B cell (primary cell): ENCODE measurements around the gene SUMO3. TPM values are rescaled to one million over a fixed set of nuclear protein-coding genes. Genes with fewer than 3 reads are reported as not detected.

ENCODE experiments used
- ATAC-seq: fragments of 200-7000 bp; cut with Tn5 transposase; one replicate; pipeline ENCODE4 v1.10.0; 2021; ENCODE audit warnings: low read depth, mild to moderate bottlenecking, moderate number of reproducible peaks, moderate library complexity
- CTCF ChIA-PET: fragments of 350-600 bp; sonication (Branson Sonifier 250); formaldehyde crosslinking; loops from one replicate; lab custom pipeline; 2021; ENCODE audit warnings: antibody characterized with exemption, inconsistent platforms; lab: Charles Lee
- POLR2A ChIA-PET: fragments of 350-600 bp; sonication (Branson Sonifier 250); formaldehyde crosslinking; loops from one replicate; lab custom pipeline; 2021; ENCODE audit warnings: antibody characterized with exemption; lab: Charles Lee
- DNase-seq: peaks from one replicate; pipeline ENCODE4 v3.0.0; 2013
- H2AFZ ChIP-seq: 2 replicates; pipeline ENCODE4 v1.6.1; 2012; ENCODE audit warnings: mild to moderate bottlenecking, low read depth, low read length; ENCODE audit not compliant: insufficient read depth, poor library complexity, severe bottlenecking
- H3K27ac ChIP-seq, 2 donors: 1 replicate in 1 of 2; 2 replicates in 1 of 2; pipeline ENCODE4 v1.5.1; 2012 to 2013; ENCODE audit warnings: low read length in 2 of 2, mild to moderate bottlenecking in 2 of 2, moderate library complexity in 1 of 2
- H3K27me3 ChIP-seq, 4 experiments: fragments of 200-600 bp in 1 of 4; sonication (generic) in 1 of 4; replicated peaks in 1 of 4; 1 replicate in 2 of 4; 2 replicates in 2 of 4; pipeline versions ENCODE4 v1.6.1 to v1.7.0; 2013 to 2016; ENCODE audit warnings: low read length in 3 of 4, mild to moderate bottlenecking in 2 of 4, mixed read lengths in 1 of 4, moderate library complexity in 1 of 4; ENCODE audit not compliant: insufficient read depth in 4 of 4, control insufficient read depth in 3 of 4; ENCODE audit errors: control extremely low read depth in 1 of 4
- H3K36me3 ChIP-seq, 2 experiments: replicated peaks in 1 of 2; 1 replicate in 1 of 2; 2 replicates in 1 of 2; pipeline versions ENCODE4 v1.6.1 to v1.7.1; 2013; ENCODE audit warnings: low read length in 1 of 2; ENCODE audit not compliant: insufficient read depth in 2 of 2, control insufficient read depth in 1 of 2; ENCODE audit errors: control extremely low read depth in 1 of 2, extremely low read depth in 1 of 2
- H3K4me1 ChIP-seq, 2 donors: fragments of 200-600 bp in 1 of 2; sonication (generic) in 1 of 2; 1 replicate in 1 of 2; 2 replicates in 1 of 2; pipeline versions ENCODE4 v1.5.1 to v1.6.1; 2013 to 2017; ENCODE audit warnings: low read length in 2 of 2; ENCODE audit not compliant: control insufficient read depth in 2 of 2, insufficient read depth in 2 of 2
- H3K4me2 ChIP-seq: replicated peaks from 2 replicates; pipeline ENCODE3; 2012; ENCODE audit warnings: mild to moderate bottlenecking, low read depth, low read length; ENCODE audit not compliant: poor library complexity, severe bottlenecking
- H3K4me3 ChIP-seq, 5 experiments: fragments of 200-600 bp in 1 of 5; sonication (generic) in 1 of 5; 1 replicate in 3 of 5; 2 replicates in 2 of 5; pipeline versions ENCODE4 v1.5.1 to v1.7.0; 2011 to 2016; ENCODE audit warnings: low read length in 4 of 5, mild to moderate bottlenecking in 4 of 5, low read depth in 2 of 5, control low read depth in 1 of 5, moderate library complexity in 1 of 5; ENCODE audit not compliant: insufficient read depth in 1 of 5; ENCODE audit errors: control extremely low read depth in 1 of 5, extremely low read depth in 1 of 5
- H3K79me2 ChIP-seq: fragments of 200-600 bp; sonication (generic); one replicate; pipeline ENCODE4 v1.6.0; 2016; ENCODE audit warnings: low read length; ENCODE audit not compliant: control insufficient read depth, insufficient read depth
- H3K9ac ChIP-seq: fragments of 200-600 bp; sonication (generic); 2 replicates; pipeline ENCODE4 v1.6.1; 2017; ENCODE audit warnings: mild to moderate bottlenecking, low read length, moderate library complexity
- H3K9me3 ChIP-seq, 3 donors: one replicate each; pipeline versions ENCODE4 v1.6.1 to v1.7.1; 2013; ENCODE audit warnings: low read length in 2 of 3; ENCODE audit not compliant: control insufficient read depth in 2 of 3, insufficient read depth in 1 of 3; ENCODE audit errors: control extremely low read depth in 1 of 3
- H4K20me1 ChIP-seq: 2 replicates; pipeline ENCODE4 v1.6.0; 2012; ENCODE audit warnings: mild to moderate bottlenecking, low read length; ENCODE audit not compliant: insufficient read depth, control insufficient read depth, poor library complexity, severe bottlenecking
- H3K27ac Mint-ChIP-seq: one replicate; pipeline ENCODE4 v1.8.0; 2021; ENCODE audit warnings: mixed read lengths
- H3K27me3 Mint-ChIP-seq: one replicate; pipeline ENCODE4 v1.8.0; 2021; ENCODE audit warnings: mixed read lengths
- H3K4me1 Mint-ChIP-seq: one replicate; pipeline ENCODE4 v1.8.0; 2021; ENCODE audit warnings: mixed read lengths
- H3K4me3 Mint-ChIP-seq: one replicate; pipeline ENCODE4 v1.8.0; 2021; ENCODE audit warnings: mixed read lengths
- H3K9me3 Mint-ChIP-seq: one replicate; pipeline ENCODE4 v1.8.0; 2022; ENCODE audit warnings: mixed read lengths; ENCODE audit not compliant: insufficient read depth
- EZH2 ChIP-seq: IDR thresholded peaks from 2 replicates; pipeline ENCODE4 v1.6.1; 2012; ENCODE audit warnings: borderline replicate concordance, low read depth, mild to moderate bottlenecking, moderate library complexity, low read length; ENCODE audit not compliant: insufficient read depth, poor library complexity, severe bottlenecking
- WGBS: methylation state at CpG from one replicate; pipeline ENCODE4 v1.1.5; 2013; ENCODE audit warnings: missing lambda C conversion rate; ENCODE audit not compliant: insufficient coverage; 5-methylcytosine and 5-hydroxymethylcytosine counted together
- intact Hi-C: fragments of 100-400 bp; cut with micrococcal nuclease; formaldehyde crosslinking; loops from one replicate; pipeline ENCODE4 v1.10.0; 2022
- polyA plus RNA-seq: library from polyadenylated mRNA; depleted of rRNA; stranded (reverse); fragments of >200 nt; gene quantifications from 2 replicates; pipeline ENCODE4 v1.2.3, GENCODE V29; 2012
- total RNA-seq, 2 donors: library from RNA; stranded (reverse); fragments of 120-200 nt in 1 of 2; gene quantifications; 1 replicate in 1 of 2; 2 replicates in 1 of 2; pipeline versions ENCODE4 v1.2.3 to v1.2.4, GENCODE V29; 2013 to 2022
- TF ChIP-seq, protein P1 (sequence below): fragments of 200-600 bp; IDR thresholded peaks from one replicate; pipeline ENCODE4 v1.8.0; 2022; ENCODE audit warnings: antibody characterized with exemption, mild to moderate bottlenecking

SUMO3 gene
- total and polyA plus RNA-seq, 2 donors (not counting 1 experiment from before 2014, with no cell fraction given): 37.6 to 44.8 TPM

DNA sequence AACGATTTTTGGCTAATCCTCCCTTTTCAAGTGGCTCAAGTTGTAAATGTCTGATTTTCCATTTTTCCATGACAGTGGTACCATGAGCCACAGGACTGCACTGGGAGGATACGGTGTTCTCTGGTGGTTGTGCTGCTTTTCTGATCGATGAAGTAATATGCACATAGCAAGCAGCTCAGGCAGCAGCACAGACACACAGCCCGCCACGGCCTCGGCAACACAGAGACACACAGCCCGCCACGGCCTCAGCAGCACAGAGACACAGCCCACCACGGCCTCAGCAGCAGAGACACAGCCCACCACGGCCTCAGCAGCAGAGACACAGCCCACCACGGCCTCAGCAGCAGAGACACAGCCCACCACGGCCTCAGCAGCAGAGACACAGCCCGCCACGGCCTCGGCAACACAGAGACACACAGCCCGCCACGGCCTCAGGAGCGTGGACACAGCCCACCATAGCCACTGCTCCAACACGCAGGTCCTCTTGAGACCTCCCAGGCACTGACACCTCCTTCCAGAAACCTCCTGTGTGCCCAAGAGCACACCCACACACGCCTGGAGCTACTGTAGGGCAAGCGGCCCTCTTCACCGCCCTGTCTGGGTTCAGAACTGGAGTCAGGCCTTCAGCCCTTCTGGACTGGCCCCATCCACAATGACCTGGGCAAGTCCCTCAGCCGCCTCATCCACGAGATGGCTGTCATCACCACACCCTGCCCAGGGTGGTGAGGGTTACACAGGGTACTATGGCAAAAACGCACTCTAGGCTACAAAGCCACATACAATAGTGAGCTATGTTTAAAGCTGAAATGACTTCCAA lies 45.2 kb upstream of the SUMO3 start:
- Histone ChIP-seq H3K4me1 (peaks cover 30 to 31% of the 10 kb centered on the region in 2 donors), H3K27me3 (no peaks in the 10 kb centered on the region), H3K4me2 (no peak overlapping the region), H3K27ac (no peak overlapping the region), H3K4me3 (no peak overlapping the region), H4K20me1 (peaks cover 98% of the 10 kb centered on the region), H3K79me2 (peaks cover 93% of the 10 kb centered on the region), H3K9ac (no peak overlapping the region), H3K9me3 (no peaks in the 10 kb centered on the region), H2AFZ (no peak overlapping the region), H3K36me3 (peaks cover 0 to 48% of the 10 kb centered on the region in 2 experiments)
- no peak for ATAC-seq
- intact Hi-C loops: no loop called here
- Mint-ChIP-seq H3K27ac (no peak overlapping the region), H3K27me3 (no peaks in the 10 kb centered on the region), H3K9me3 (no peaks in the 10 kb centered on the region), H3K4me3 (no peak overlapping the region), H3K4me1 (peaks cover 39% of the 10 kb centered on the region)
- no peak for DNase-seq
- TF ChIP-seq EZH2: no peak
- TF ChIP-seq, protein P1, sequence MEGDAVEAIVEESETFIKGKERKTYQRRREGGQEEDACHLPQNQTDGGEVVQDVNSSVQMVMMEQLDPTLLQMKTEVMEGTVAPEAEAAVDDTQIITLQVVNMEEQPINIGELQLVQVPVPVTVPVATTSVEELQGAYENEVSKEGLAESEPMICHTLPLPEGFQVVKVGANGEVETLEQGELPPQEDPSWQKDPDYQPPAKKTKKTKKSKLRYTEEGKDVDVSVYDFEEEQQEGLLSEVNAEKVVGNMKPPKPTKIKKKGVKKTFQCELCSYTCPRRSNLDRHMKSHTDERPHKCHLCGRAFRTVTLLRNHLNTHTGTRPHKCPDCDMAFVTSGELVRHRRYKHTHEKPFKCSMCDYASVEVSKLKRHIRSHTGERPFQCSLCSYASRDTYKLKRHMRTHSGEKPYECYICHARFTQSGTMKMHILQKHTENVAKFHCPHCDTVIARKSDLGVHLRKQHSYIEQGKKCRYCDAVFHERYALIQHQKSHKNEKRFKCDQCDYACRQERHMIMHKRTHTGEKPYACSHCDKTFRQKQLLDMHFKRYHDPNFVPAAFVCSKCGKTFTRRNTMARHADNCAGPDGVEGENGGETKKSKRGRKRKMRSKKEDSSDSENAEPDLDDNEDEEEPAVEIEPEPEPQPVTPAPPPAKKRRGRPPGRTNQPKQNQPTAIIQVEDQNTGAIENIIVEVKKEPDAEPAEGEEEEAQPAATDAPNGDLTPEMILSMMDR: no peak
- ChIA-PET POLR2A (interaction anchor here (0.8 kb wide), 1 partner anchor 904 kb away, joined by 6 read pairs; no protein-coding TSS in a partner anchor), CTCF (no interaction called here)
- 99% methylated on average over 24 of the region's 25 CpGs for WGBS

DNA sequence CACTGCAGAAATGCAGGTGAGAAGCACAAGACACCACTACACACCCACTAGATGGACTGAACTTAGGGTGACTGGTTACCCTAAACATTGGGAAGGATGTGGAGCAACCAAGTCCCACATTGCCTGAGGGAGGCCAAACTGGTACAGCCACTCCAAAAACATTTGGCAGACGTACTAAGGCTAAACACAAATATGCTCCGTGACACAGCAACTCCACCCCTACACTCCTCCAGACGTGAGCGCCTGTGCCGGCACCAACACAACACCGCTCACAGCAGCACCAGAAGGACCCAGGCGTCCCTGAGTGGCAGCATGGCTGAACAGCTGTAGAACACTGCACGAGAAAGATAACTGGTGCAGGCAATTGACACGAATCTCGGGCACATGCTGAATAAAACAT lies 40.9 kb upstream of the SUMO3 start:
- no peak overlapping the region for H3K9ac ChIP-seq
- no peaks in the 10 kb centered on the region for H3K27me3 ChIP-seq
- no peak for DNase-seq
- WGBS: 97% methylated on average over 10 of the region's 10 CpGs
- no peak overlapping the region for H2AFZ ChIP-seq
- no peak overlapping the region for H3K4me3 ChIP-seq
- no peak overlapping the region for H3K4me3 Mint-ChIP-seq
- H3K27ac Mint-ChIP-seq: no peak overlapping the region
- ATAC-seq: no peak
- H3K9me3 Mint-ChIP-seq: no peaks in the 10 kb centered on the region
- ChIA-PET POLR2A (no interaction called here), CTCF (no interaction called here)
- no peaks in the 10 kb centered on the region for H3K27me3 Mint-ChIP-seq
- H3K4me1 Mint-ChIP-seq: peaks cover 6% of the 10 kb centered on the region
- H4K20me1 ChIP-seq: peaks cover 96% of the 10 kb centered on the region
- no peak overlapping the region for H3K27ac ChIP-seq
- intact Hi-C loops: no loop called here
- H3K36me3 ChIP-seq: peaks cover 0 to 73% of the 10 kb centered on the region in 2 experiments
- TF ChIP-seq EZH2: no peak
- TF ChIP-seq, protein P1: no peak
- H3K4me1 ChIP-seq: peaks cover 0 to 6% of the 10 kb centered on the region in 2 donors
- H3K79me2 ChIP-seq: peaks cover 84% of the 10 kb centered on the region
- no peaks in the 10 kb centered on the region for H3K9me3 ChIP-seq
- no peak overlapping the region for H3K4me2 ChIP-seq
